Upper lobe of right lung (tissue), 1 donor: ENCODE data around the gene ZNF230. TPM values are rescaled to one million over a fixed set of nuclear protein-coding genes. Genes with fewer than 3 reads are reported as not detected.

Experiments used
- ATAC-seq: fragments of 200-7000 bp; cut with Tn5 transposase; one replicate; pipeline ENCODE4 v1.9.1; 2020; ENCODE audit warnings: mild to moderate bottlenecking, moderate library complexity
- DNase-seq: peaks from one replicate; pipeline ENCODE4 v3.0.0-alpha.2; 2020
- H3K27ac ChIP-seq: fragments of 200-600 bp; one replicate; pipeline ENCODE4 v1.8.0; 2022
- H3K27me3 ChIP-seq: fragments of 200-600 bp; one replicate; pipeline ENCODE4 v1.8.0; 2022; ENCODE audit warnings: mild to moderate bottlenecking
- H3K36me3 ChIP-seq: fragments of 200-600 bp; one replicate; pipeline ENCODE4 v1.8.0; 2022
- H3K4me1 ChIP-seq: fragments of 200-600 bp; one replicate; pipeline ENCODE4 v1.8.0; 2022
- H3K4me3 ChIP-seq: fragments of 200-600 bp; one replicate; pipeline ENCODE4 v1.8.0; 2022; ENCODE audit warnings: mild to moderate bottlenecking
- H3K9me3 ChIP-seq: fragments of 200-600 bp; one replicate; pipeline ENCODE4 v1.8.0; 2022
- CTCF ChIP-seq: fragments of 200-600 bp; IDR thresholded peaks from one replicate; pipeline ENCODE4 v1.8.0; 2022; ENCODE audit warnings: antibody characterized with exemption
- intact Hi-C: fragments of 100-400 bp; cut with DNase I; formaldehyde crosslinking; loops from one replicate; pipeline ENCODE4 v1.11.0; 2022
- total RNA-seq: library from RNA; stranded (reverse); fragmentation: NEBNext Ultra II Directional; extraction: Animal tissue kit (Norgen Biotek cat#: 25700); gene quantifications from one replicate; pipeline ENCODE4 v1.2.1, GENCODE V29; 2021
- donor health status: DM: no; HTN: yes; CAD: no; lungs with severe emphysema.

The ZNF230 gene
- total RNA-seq, 1 donor from 2014 or later: 5.2 TPM

GRCh38 chr19:43976732-43977131 is 26.0 kb upstream of the ZNF230 start:
- no peak for TF ChIP-seq CTCF
- Histone ChIP-seq H3K27ac (no peak overlapping the region), H3K36me3 (no peaks in the 10 kb centered on the region), H3K4me1 (no peaks in the 10 kb centered on the region), H3K4me3 (no peak overlapping the region), H3K27me3 (no peaks in the 10 kb centered on the region), H3K9me3 (peaks cover 72% of the 10 kb centered on the region)
- intact Hi-C loops: no loop called here
- no peak for ATAC-seq
- no peak for DNase-seq

GRCh38 chr19:43983544-43983911 is 19.2 kb upstream of the ZNF230 start:
- intact Hi-C loops: no loop called here
- Histone ChIP-seq H3K27me3 (no peaks in the 10 kb centered on the region), H3K36me3 (peaks cover 2% of the 10 kb centered on the region), H3K4me1 (no peaks in the 10 kb centered on the region), H3K4me3 (peak overlapping the region; percentile 64), H3K27ac (no peak overlapping the region), H3K9me3 (peaks cover 17% of the 10 kb centered on the region)
- no peak for TF ChIP-seq CTCF
- ATAC-seq (no peak), DNase-seq (no peak)

- no peaks in the 10 kb centered on the region for H3K4me1 ChIP-seq
- peak within 1 kb of the TSS; percentile 64 for H3K27ac ChIP-seq
- no peaks in the 10 kb centered on the region for H3K27me3 ChIP-seq
- intact Hi-C loops: no loop called here
- TF ChIP-seq CTCF: no peak
- DNase-seq (peak; percentile 92), ATAC-seq (peak; percentile 100)
- H3K9me3 ChIP-seq: peaks cover 17% of the 10 kb centered on the region
- H3K36me3 ChIP-seq: peaks cover 8% of the 10 kb centered on the region
- H3K4me3 ChIP-seq: peak within 1 kb of the TSS; percentile 64
Observed at GRCh38 chr19:43983912-43984686, 18.7 kb upstream of the ZNF230 start, which contains the start of gene ZNF155. ZNF155 (plus strand) TSS chr19:43984188; CDS start chr19:43988544, 4,356 bp downstream.

- Histone ChIP-seq H3K27ac (peak overlapping the region; percentile 64), H3K36me3 (peaks cover 13% of the 10 kb centered on the region), H3K27me3 (no peaks in the 10 kb centered on the region), H3K9me3 (peaks cover 13% of the 10 kb centered on the region), H3K4me1 (no peaks in the 10 kb centered on the region), H3K4me3 (peak overlapping the region; percentile 64)
- no peak for DNase-seq
- peak; percentile 33 for ATAC-seq
- intact Hi-C loops: no loop called here
- TF ChIP-seq CTCF: no peak
Observed at GRCh38 chr19:43984687-43985000, 18.1 kb upstream of the ZNF230 start.

GRCh38 chr19:43997631-43998290 is 5.0 kb upstream of the ZNF230 start:
- DNase-seq (no peak), ATAC-seq (no peak)
- intact Hi-C loops: no loop called here
- no peaks in the 10 kb centered on the region for H3K27me3 ChIP-seq
- H3K9me3 ChIP-seq: peaks cover 10% of the 10 kb centered on the region
- H3K36me3 ChIP-seq: peaks cover 41% of the 10 kb centered on the region
- TF ChIP-seq CTCF: no peak
- no peak overlapping the region for H3K27ac ChIP-seq
- H3K4me3 ChIP-seq: no peak overlapping the region
- H3K4me1 ChIP-seq: peaks cover 4% of the 10 kb centered on the region
